Neural progenitor cell (in vitro differentiated cells): ENCODE measurements around the gene UGT1A1.

Experiments
- EZH2phosphoT487 ChIP-seq: fragments of 200-600 bp; sonication (generic); IDR thresholded peaks from 2 replicates; pipeline ENCODE4 v1.6.1; 2017; ENCODE audit warnings: antibody characterized with exemption
- TF ChIP-seq, protein P1 (sequence below): fragments of 200-600 bp; sonication (generic); IDR thresholded peaks from 2 replicates; pipeline ENCODE4 v1.5.1; 2017; ENCODE audit warnings: antibody characterized with exemption, mild to moderate bottlenecking

DNA sequence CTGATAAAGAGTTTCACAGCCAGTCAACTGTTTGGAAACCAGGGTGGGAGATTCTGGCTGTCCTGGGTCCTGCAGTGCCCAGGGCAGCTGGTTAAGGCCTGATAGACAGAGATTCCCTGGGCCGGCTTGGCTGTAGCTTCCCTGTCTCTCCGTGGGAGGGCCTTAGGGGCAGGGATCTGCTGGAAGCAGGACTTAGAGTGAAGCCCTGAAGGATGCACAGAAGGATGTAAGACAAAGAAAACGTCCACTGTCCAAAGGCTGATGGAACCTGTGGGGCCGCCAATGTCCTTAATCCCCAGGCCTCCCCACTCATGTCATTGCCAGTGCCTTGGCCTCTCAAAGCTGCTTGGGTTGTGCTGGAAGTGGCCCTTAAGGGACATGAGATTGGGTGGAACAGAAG is 51.0 kb downstream of the UGT1A1 start:
- TF ChIP-seq, protein P1, sequence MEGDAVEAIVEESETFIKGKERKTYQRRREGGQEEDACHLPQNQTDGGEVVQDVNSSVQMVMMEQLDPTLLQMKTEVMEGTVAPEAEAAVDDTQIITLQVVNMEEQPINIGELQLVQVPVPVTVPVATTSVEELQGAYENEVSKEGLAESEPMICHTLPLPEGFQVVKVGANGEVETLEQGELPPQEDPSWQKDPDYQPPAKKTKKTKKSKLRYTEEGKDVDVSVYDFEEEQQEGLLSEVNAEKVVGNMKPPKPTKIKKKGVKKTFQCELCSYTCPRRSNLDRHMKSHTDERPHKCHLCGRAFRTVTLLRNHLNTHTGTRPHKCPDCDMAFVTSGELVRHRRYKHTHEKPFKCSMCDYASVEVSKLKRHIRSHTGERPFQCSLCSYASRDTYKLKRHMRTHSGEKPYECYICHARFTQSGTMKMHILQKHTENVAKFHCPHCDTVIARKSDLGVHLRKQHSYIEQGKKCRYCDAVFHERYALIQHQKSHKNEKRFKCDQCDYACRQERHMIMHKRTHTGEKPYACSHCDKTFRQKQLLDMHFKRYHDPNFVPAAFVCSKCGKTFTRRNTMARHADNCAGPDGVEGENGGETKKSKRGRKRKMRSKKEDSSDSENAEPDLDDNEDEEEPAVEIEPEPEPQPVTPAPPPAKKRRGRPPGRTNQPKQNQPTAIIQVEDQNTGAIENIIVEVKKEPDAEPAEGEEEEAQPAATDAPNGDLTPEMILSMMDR = no peak
- no peak for TF ChIP-seq EZH2phosphoT487
